Ascending aorta (tissue), 2 donors: ENCODE results near the gene SEC61A2. TPM values are rescaled to one million over a fixed set of nuclear protein-coding genes. Genes with fewer than 3 reads are reported as not detected.

Source experiments
- DNase-seq, 2 donors: peaks; one replicate each; pipeline ENCODE4 v3.0.0-alpha.2; 2019; ENCODE audit warnings: low spot score in 2 of 2
- H3K27ac ChIP-seq, 2 donors: fragments of 200-600 bp; sonication (generic); one replicate each; pipeline ENCODE4 v1.5.1; 2016 to 2017; ENCODE audit warnings: mild to moderate bottlenecking in 1 of 2
- H3K27me3 ChIP-seq: fragments of 200-600 bp; sonication (generic); one replicate; pipeline ENCODE4 v1.5.1; 2017
- H3K36me3 ChIP-seq, 2 donors: fragments of 200-600 bp; sonication (generic); one replicate each; pipeline ENCODE4 v1.5.1; 2016
- H3K4me1 ChIP-seq, 2 donors: fragments of 200-600 bp; sonication (generic); one replicate each; pipeline ENCODE4 v1.5.1; 2016 to 2017; ENCODE audit warnings: mild to moderate bottlenecking in 1 of 2
- H3K4me3 ChIP-seq, 2 donors: fragments of 200-600 bp; sonication (generic); one replicate each; pipeline ENCODE4 v1.5.1; 2016 to 2017; ENCODE audit warnings: mild to moderate bottlenecking in 1 of 2
- H3K9me3 ChIP-seq, 2 donors: fragments of 200-600 bp; sonication (generic); one replicate each; pipeline ENCODE4 v1.5.1; 2016
- intact Hi-C: fragments of 100-400 bp; cut with DNase I; formaldehyde crosslinking; loops from one replicate; pipeline ENCODE4 v1.15.1; 2023
- total RNA-seq: library from RNA; depleted of rRNA; stranded (reverse); fragments of >200 nt; gene quantifications from one replicate; pipeline ENCODE4 v1.1.0, GENCODE V29; 2016
- TF ChIP-seq, protein P1 (sequence below), 3 experiments: fragments of 200-600 bp in 2 of 3; fragments of 450-650 bp in 1 of 3; sonication (generic) in 2 of 3; IDR thresholded peaks; one replicate each; pipeline ENCODE4 v1.5.1; 2016 to 2019; ENCODE audit warnings: antibody characterized with exemption in 3 of 3, mild to moderate bottlenecking in 1 of 3, moderate library complexity in 1 of 3

SEC61A2 gene
- total RNA-seq, 1 donor from 2014 or later, result 1.9 TPM

GRCh38 chr10:12113627-12114026 lies 15.8 kb upstream of the SEC61A2 start:
- intact Hi-C loops, result no loop called here
- Histone ChIP-seq H3K27ac (no peak overlapping the region), H3K4me3 (no peak overlapping the region), H3K36me3 (peaks cover 38 to 51% of the 10 kb centered on the region in 2 donors), H3K27me3 (no peaks in the 10 kb centered on the region), H3K9me3 (no peaks in the 10 kb centered on the region), H3K4me1 (no peaks in the 10 kb centered on the region)
- no peak for DNase-seq
- TF ChIP-seq, protein P1, sequence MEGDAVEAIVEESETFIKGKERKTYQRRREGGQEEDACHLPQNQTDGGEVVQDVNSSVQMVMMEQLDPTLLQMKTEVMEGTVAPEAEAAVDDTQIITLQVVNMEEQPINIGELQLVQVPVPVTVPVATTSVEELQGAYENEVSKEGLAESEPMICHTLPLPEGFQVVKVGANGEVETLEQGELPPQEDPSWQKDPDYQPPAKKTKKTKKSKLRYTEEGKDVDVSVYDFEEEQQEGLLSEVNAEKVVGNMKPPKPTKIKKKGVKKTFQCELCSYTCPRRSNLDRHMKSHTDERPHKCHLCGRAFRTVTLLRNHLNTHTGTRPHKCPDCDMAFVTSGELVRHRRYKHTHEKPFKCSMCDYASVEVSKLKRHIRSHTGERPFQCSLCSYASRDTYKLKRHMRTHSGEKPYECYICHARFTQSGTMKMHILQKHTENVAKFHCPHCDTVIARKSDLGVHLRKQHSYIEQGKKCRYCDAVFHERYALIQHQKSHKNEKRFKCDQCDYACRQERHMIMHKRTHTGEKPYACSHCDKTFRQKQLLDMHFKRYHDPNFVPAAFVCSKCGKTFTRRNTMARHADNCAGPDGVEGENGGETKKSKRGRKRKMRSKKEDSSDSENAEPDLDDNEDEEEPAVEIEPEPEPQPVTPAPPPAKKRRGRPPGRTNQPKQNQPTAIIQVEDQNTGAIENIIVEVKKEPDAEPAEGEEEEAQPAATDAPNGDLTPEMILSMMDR (IDR thresholded peaks at IDR 0.05), result no peak

- H3K27me3 ChIP-seq, result no peaks in the 10 kb centered on the region
- H3K27ac ChIP-seq, result no peak overlapping the region
- intact Hi-C loops, result no loop called here
- DNase-seq, result no peak
- H3K4me3 ChIP-seq, result no peak overlapping the region
- no peaks in the 10 kb centered on the region for H3K4me1 ChIP-seq
- peaks cover 30 to 38% of the 10 kb centered on the region in 2 donors for H3K36me3 ChIP-seq
- TF ChIP-seq, protein P1 (IDR thresholded peaks at IDR 0.05), result no peak
- no peaks in the 10 kb centered on the region for H3K9me3 ChIP-seq
These were observed 7.8 kb upstream of the SEC61A2 start for GRCh38 chr10:12121673-12122072.

DNA sequence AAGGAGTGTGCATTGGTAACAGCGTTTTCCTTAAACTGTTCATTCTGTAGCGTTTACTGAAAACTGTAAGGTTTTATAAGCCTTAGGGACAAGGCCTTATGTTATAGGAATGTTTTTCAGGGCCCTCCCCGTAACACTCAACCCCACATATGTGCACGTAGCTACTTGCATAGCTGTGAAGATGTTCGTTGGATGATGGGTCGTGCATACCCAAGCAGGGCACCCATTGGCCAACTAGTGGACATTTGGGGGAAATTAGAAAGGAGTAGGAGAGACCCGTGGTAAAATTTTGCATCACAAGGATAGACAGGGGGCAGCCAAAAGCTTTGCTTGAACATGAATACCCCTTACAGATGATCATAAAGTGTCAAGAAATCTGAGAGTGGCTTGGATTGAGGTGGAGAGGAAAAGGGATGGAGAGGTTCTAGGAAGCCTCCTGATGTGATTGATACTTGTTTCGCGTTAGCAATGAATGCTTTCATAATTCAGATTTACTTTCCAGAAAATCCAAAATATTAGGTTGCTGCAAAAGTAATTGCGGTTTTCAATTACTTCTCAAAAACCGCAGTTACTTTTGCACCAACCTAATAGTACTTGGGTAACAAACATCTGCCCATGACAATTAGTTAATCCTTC lies 878 bp downstream of the SEC61A2 start:
- H3K4me3 ChIP-seq, result peak overlapping the region; percentile 67 to 97
- no peaks in the 10 kb centered on the region for H3K27me3 ChIP-seq
- DNase-seq, result peak in 1 of 2 donors; percentile 65
- H3K27ac ChIP-seq, result peak overlapping the region; percentile 77 to 78
- TF ChIP-seq, protein P1 (IDR thresholded peaks at IDR 0.05), result peak; percentile 18 to 27 (median 22)
- H3K4me1 ChIP-seq, result peaks cover 0 to 2% of the 10 kb centered on the region in 2 donors
- no peaks in the 10 kb centered on the region for H3K9me3 ChIP-seq
- H3K36me3 ChIP-seq, result peaks cover 0 to 13% of the 10 kb centered on the region in 2 donors
- intact Hi-C loops, result no loop called here

DNA sequence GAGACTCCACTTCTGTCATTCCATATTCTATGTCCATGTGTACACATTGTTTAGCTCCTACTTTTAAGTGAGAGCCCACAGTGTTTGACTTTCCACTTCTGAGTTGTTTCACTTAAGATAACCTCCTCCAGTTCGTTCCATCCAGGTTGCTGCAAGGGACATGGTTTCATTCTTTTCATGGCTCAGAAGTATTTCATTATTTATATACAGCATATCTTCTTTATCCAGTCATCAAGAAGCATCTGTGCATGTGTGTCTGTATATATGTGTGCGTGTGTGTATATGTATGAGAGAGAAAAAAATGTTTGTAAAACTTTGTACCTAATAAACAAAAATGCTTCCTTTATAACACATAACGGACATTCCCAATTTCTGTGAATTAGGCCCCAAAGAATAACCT lies 6.2 kb downstream of the SEC61A2 start:
- DNase-seq, result no peak
- intact Hi-C loops, result no loop called here
- Histone ChIP-seq H3K27me3 (no peaks in the 10 kb centered on the region), H3K27ac (no peak overlapping the region), H3K9me3 (no peaks in the 10 kb centered on the region), H3K4me3 (no peak overlapping the region), H3K36me3 (peaks cover 26 to 46% of the 10 kb centered on the region in 2 donors), H3K4me1 (no peaks in the 10 kb centered on the region)
- TF ChIP-seq, protein P1 (IDR thresholded peaks at IDR 0.05), result no peak

GRCh38 chr10:12140038-12140437 lies 10.6 kb downstream of the SEC61A2 start:
- Histone ChIP-seq H3K36me3 (peaks cover 39 to 74% of the 10 kb centered on the region in 2 donors), H3K27ac (no peak overlapping the region), H3K4me1 (no peaks in the 10 kb centered on the region), H3K27me3 (no peaks in the 10 kb centered on the region), H3K9me3 (no peaks in the 10 kb centered on the region), H3K4me3 (no peak overlapping the region)
- intact Hi-C loops, result no loop called here
- DNase-seq, result no peak
- TF ChIP-seq, protein P1 (IDR thresholded peaks at IDR 0.05), result no peak
